ENCODE data around the gene MFAP4.
"Not testable (repeated sequence)": the region's sequence is repeated elsewhere in the genome, so short reads cannot be mapped to it uniquely, and the experiment has no call there.

Gene MFAP4

GRCh38 chr17:19369846-19370492, 17.0 kb downstream of the MFAP4 start:
- no peak for DNase-seq

GRCh38 chr17:19369107-19369778, 17.7 kb downstream of the MFAP4 start:
- DNase-seq = no peak

GRCh38 chr17:19368229-19368628, 18.8 kb downstream of the MFAP4 start:
- DNase-seq = no peak

- no peak for DNase-seq
Measured at GRCh38 chr17:19366637-19366972, 20.4 kb downstream of the MFAP4 start.

- DNase-seq = no peak
Measured at GRCh38 chr17:19365833-19366636, 21.0 kb downstream of the MFAP4 start.

GRCh38 chr17:19365499-19365817, 21.5 kb downstream of the MFAP4 start:
- no peak for DNase-seq

GRCh38 chr17:19364699-19365498, 22.1 kb downstream of the MFAP4 start:
- DNase-seq = no peak

GRCh38 chr17:19363460-19364035, 23.4 kb downstream of the MFAP4 start:
- no peak for DNase-seq

GRCh38 chr17:19363114-19363438, 23.9 kb downstream of the MFAP4 start:
- DNase-seq = no peak

GRCh38 chr17:19362277-19363113, 24.5 kb downstream of the MFAP4 start, which contains the start of gene B9D1:
B9D1 (minus strand) TSS chr17:19362723; CDS start chr17:19362569, 154 bp downstream.
- peak; percentile 97 for DNase-seq

- DNase-seq = no peak
Measured at GRCh38 chr17:19361944-19362276, 25.1 kb downstream of the MFAP4 start.

- DNase-seq = no peak
Measured at GRCh38 chr17:19361326-19361725, 25.7 kb downstream of the MFAP4 start.

- no peak for DNase-seq
Measured at GRCh38 chr17:19360772-19361171, 26.2 kb downstream of the MFAP4 start.

- no peak for DNase-seq
Measured at GRCh38 chr17:19359856-19360255, 27.1 kb downstream of the MFAP4 start.

- DNase-seq = no peak
Measured at GRCh38 chr17:19359151-19359550, 27.8 kb downstream of the MFAP4 start.

GRCh38 chr17:19357761-19358160, 29.2 kb downstream of the MFAP4 start:
- no peak for DNase-seq

GRCh38 chr17:19357351-19357750, 29.6 kb downstream of the MFAP4 start:
- no peak for DNase-seq

- no peak for DNase-seq
Measured at GRCh38 chr17:19354748-19355147, 32.2 kb downstream of the MFAP4 start.

- not testable (repeated sequence) for DNase-seq
Measured at GRCh38 chr17:19353401-19353800, 33.6 kb downstream of the MFAP4 start.

- no peak for DNase-seq
Measured at GRCh38 chr17:19348806-19349205, 38.2 kb downstream of the MFAP4 start.

- DNase-seq = no peak
Measured at GRCh38 chr17:19348081-19348650, 38.8 kb downstream of the MFAP4 start.
